WTC11 (cell line): ENCODE results near the gene TCF7L2. TPM values are rescaled to one million over a fixed set of nuclear protein-coding genes. Genes with fewer than 3 reads are reported as not detected.

Experiments used
- ATAC-seq: fragments of 200-7000 bp; cut with Tn5 transposase; 2 replicates; pipeline ENCODE4 v1.10.0; 2021; ENCODE audit warnings: mild to moderate bottlenecking, moderate library complexity
- CTCF ChIA-PET: fragments of 300-600 bp; sonication (Branson Sonifier 250); formaldehyde crosslinking; loops from one replicate; lab custom pipeline; 2021; ENCODE audit warnings: antibody characterized with exemption; lab: Charles Lee
- POLR2A ChIA-PET: fragments of 350-600 bp; sonication (Branson Sonifier 250); formaldehyde crosslinking; loops from one replicate; lab custom pipeline; 2021; ENCODE audit warnings: antibody characterized with exemption; lab: Charles Lee
- DNase-seq: peaks from one replicate; pipeline ENCODE4 v3.0.0; 2021; ENCODE audit warnings: low spot score
- H3K27ac Mint-ChIP-seq: 2 replicates; pipeline ENCODE4 v1.8.0; 2021; ENCODE audit warnings: mixed read lengths
- H3K27me3 Mint-ChIP-seq: 2 replicates; pipeline ENCODE4 v1.8.0; 2021; ENCODE audit warnings: low read depth, mild to moderate bottlenecking, moderate library complexity, mixed read lengths
- H3K36me3 Mint-ChIP-seq: 2 replicates; pipeline ENCODE4 v1.8.0; 2021; ENCODE audit warnings: mixed read lengths
- H3K4me1 Mint-ChIP-seq: 2 replicates; pipeline ENCODE4 v1.8.0; 2022; ENCODE audit warnings: mixed read lengths
- H3K4me3 Mint-ChIP-seq: 2 replicates; pipeline ENCODE4 v1.8.0; 2021; ENCODE audit warnings: mild to moderate bottlenecking, moderate library complexity, mixed read lengths
- H3K9me3 Mint-ChIP-seq: 2 replicates; pipeline ENCODE4 v1.8.0; 2021; ENCODE audit warnings: mixed read lengths
- EMX1 ChIP-seq: fragments of 250-450 bp; sonication (Bioruptor Pico); IDR thresholded peaks from 2 replicates; pipeline ENCODE4 v1.8.0; 2021; ENCODE audit warnings: mild to moderate bottlenecking
- ESRRA ChIP-seq: sonication (generic); formaldehyde crosslinking; IDR thresholded peaks from 2 replicates; pipeline ENCODE4 v1.8.1; 2022; ENCODE audit warnings: mild to moderate bottlenecking, missing genetic modification reagents, borderline replicate concordance
- MYBL2 ChIP-seq: sonication (generic); formaldehyde crosslinking; IDR thresholded peaks from 2 replicates; pipeline ENCODE4 v1.8.1; 2023; ENCODE audit warnings: mild to moderate bottlenecking, moderate library complexity, missing genetic modification reagents
- NFATC4 ChIP-seq: fragments of 250-450 bp; sonication (Bioruptor Pico); IDR thresholded peaks from 2 replicates; pipeline ENCODE4 v1.9.0; 2021; ENCODE audit warnings: mild to moderate bottlenecking
- NR3C1 ChIP-seq: sonication (generic); formaldehyde crosslinking; conservative IDR thresholded peaks from 2 replicates; pipeline ENCODE4 v1.8.1; 2023; ENCODE audit warnings: low read depth, mild to moderate bottlenecking, missing genetic modification reagents
- OVOL2 ChIP-seq: fragments of 250-450 bp; sonication (Bioruptor Pico); IDR thresholded peaks from 2 replicates; pipeline ENCODE4 v1.9.0; 2021; ENCODE audit warnings: mild to moderate bottlenecking, borderline replicate concordance
- SOX15 ChIP-seq: fragments of 250-450 bp; sonication (Bioruptor Pico); IDR thresholded peaks from 2 replicates; pipeline ENCODE4 v1.9.0; 2021; ENCODE audit warnings: mild to moderate bottlenecking
- ZNF232 ChIP-seq: sonication (generic); formaldehyde crosslinking; IDR thresholded peaks from 2 replicates; pipeline ENCODE4 v1.8.0; 2022; ENCODE audit warnings: mild to moderate bottlenecking, missing genetic modification reagents
- ZNF423 ChIP-seq: fragments of 250-450 bp; sonication (Bioruptor Pico); IDR thresholded peaks from 2 replicates; pipeline ENCODE4 v2.1.2; 2022; ENCODE audit warnings: mild to moderate bottlenecking, moderate library complexity
- ZNF671 ChIP-seq: fragments of 250-450 bp; sonication (Bioruptor Pico); IDR thresholded peaks from 2 replicates; pipeline ENCODE4 v1.8.0; 2021; ENCODE audit warnings: mild to moderate bottlenecking
- total RNA-seq: library from RNA; stranded (reverse); gene quantifications from 3 replicates; pipeline ENCODE4 v1.2.3, GENCODE V29; 2021
- TF ChIP-seq, protein P1 (sequence below): sonication (generic); formaldehyde crosslinking; IDR thresholded peaks from 2 replicates; pipeline ENCODE4 v1.8.0; 2023; ENCODE audit warnings: mild to moderate bottlenecking, missing genetic modification reagents
- TF ChIP-seq, protein P2 (sequence below): fragments of 250-450 bp; sonication (Bioruptor Pico); IDR thresholded peaks from 2 replicates; pipeline ENCODE4 v2.1.2; 2022; ENCODE audit warnings: mild to moderate bottlenecking, moderate library complexity
- TF ChIP-seq, protein P3 (sequence below): fragments of 250-450 bp; sonication (Bioruptor Pico); IDR thresholded peaks from 2 replicates; pipeline ENCODE4 v1.9.0; 2021; ENCODE audit warnings: mild to moderate bottlenecking
- TF ChIP-seq, protein P4 (sequence below): fragments of 250-450 bp; sonication (Bioruptor Pico); IDR thresholded peaks from 2 replicates; pipeline ENCODE4 v1.9.0; 2021; ENCODE audit warnings: mild to moderate bottlenecking, borderline replicate concordance
- TF ChIP-seq, protein P5 (sequence below): sonication (generic); formaldehyde crosslinking; IDR thresholded peaks from 2 replicates; pipeline ENCODE4 v1.8.0; 2022; ENCODE audit warnings: mild to moderate bottlenecking, missing genetic modification reagents
- TF ChIP-seq, protein P6 (sequence below): sonication (generic); formaldehyde crosslinking; IDR thresholded peaks from 2 replicates; pipeline ENCODE4 v1.8.1; 2023; ENCODE audit warnings: mild to moderate bottlenecking, moderate library complexity, missing genetic modification reagents
- TF ChIP-seq, protein P7 (sequence below): sonication (generic); formaldehyde crosslinking; IDR thresholded peaks from 2 replicates; pipeline ENCODE4 v1.8.1; 2022; ENCODE audit warnings: low read depth, mild to moderate bottlenecking, moderate library complexity, missing genetic modification reagents, borderline replicate concordance

TCF7L2 gene
- total RNA-seq, 1 experiment from 2014 or later, result 44.5 TPM

DNA sequence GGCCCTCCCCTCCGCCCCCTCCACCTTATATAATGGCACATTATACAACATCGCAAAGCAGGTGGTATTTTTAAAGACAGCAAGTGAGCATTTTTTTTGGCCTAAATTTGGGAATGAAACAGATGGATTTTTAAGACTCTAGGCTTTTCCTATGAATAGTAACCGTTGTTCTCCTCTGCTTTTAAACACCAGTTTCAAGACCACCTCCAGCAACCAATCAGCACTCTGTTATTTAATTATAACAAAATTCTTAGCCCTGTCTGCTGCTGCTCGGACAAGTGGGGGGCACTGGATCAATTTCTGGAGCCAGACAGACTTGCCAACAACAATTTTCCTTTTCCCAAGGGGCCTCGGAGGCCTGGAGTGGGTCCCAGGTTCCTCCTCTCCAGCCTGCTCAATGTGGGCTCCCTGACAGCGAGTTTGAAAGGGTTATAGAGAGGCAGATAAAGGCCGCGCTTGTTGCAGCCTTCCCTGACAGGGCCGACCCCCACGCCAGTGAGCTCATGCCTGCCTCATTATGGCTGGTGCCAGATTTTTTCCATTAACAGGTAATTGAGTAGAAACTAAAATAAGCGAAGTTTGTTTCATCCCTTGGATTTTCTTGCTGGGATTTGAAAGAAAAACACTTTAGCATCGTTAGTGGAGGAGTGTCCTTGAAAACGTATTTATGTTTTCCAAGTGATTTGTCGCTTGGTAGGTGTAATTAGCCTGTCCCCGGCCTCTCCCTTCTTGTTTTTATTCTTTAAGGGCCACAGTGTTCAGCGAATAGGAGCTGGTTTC, 227.3 kb downstream of the TCF7L2 start:
- CTCF ChIA-PET, result interaction anchor here (1.0 to 1.3 kb wide), 3 partner anchors 11 to 207 kb away, joined by 3 to 5 read pairs (median 3); no protein-coding TSS in a partner anchor
- POLR2A ChIA-PET, result no interaction called here
- ATAC-seq, result peak; percentile 27; the same call in 1 of the 2 replicates
- DNase-seq, result no peak
- H3K27me3 Mint-ChIP-seq, result no peaks in the 10 kb centered on the region
- no peaks in the 10 kb centered on the region for H3K36me3 Mint-ChIP-seq
- no peak overlapping the region for H3K27ac Mint-ChIP-seq
- TF ChIP-seq, protein P1, sequence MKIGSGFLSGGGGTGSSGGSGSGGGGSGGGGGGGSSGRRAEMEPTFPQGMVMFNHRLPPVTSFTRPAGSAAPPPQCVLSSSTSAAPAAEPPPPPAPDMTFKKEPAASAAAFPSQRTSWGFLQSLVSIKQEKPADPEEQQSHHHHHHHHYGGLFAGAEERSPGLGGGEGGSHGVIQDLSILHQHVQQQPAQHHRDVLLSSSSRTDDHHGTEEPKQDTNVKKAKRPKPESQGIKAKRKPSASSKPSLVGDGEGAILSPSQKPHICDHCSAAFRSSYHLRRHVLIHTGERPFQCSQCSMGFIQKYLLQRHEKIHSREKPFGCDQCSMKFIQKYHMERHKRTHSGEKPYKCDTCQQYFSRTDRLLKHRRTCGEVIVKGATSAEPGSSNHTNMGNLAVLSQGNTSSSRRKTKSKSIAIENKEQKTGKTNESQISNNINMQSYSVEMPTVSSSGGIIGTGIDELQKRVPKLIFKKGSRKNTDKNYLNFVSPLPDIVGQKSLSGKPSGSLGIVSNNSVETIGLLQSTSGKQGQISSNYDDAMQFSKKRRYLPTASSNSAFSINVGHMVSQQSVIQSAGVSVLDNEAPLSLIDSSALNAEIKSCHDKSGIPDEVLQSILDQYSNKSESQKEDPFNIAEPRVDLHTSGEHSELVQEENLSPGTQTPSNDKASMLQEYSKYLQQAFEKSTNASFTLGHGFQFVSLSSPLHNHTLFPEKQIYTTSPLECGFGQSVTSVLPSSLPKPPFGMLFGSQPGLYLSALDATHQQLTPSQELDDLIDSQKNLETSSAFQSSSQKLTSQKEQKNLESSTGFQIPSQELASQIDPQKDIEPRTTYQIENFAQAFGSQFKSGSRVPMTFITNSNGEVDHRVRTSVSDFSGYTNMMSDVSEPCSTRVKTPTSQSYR (CRISPR knock-in tag), result no peak
- TF ChIP-seq ZNF232 (CRISPR knock-in tag) (no peak), OVOL2 (CRISPR knock-in tag) (no peak), ZNF423 (CRISPR knock-in tag) (no peak), ZNF671 (CRISPR knock-in tag) (no peak), ESRRA (CRISPR knock-in tag) (no peak), SOX15 (no peak), EMX1 (no peak)
- TF ChIP-seq, protein P2, sequence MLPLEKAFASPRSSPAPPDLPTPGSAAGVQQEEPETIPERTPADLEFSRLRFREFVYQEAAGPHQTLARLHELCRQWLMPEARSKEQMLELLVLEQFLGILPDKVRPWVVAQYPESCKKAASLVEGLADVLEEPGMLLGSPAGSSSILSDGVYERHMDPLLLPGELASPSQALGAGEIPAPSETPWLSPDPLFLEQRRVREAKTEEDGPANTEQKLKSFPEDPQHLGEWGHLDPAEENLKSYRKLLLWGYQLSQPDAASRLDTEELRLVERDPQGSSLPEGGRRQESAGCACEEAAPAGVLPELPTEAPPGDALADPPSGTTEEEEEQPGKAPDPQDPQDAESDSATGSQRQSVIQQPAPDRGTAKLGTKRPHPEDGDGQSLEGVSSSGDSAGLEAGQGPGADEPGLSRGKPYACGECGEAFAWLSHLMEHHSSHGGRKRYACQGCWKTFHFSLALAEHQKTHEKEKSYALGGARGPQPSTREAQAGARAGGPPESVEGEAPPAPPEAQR (CRISPR knock-in tag), result no peak
- TF ChIP-seq, protein P3, sequence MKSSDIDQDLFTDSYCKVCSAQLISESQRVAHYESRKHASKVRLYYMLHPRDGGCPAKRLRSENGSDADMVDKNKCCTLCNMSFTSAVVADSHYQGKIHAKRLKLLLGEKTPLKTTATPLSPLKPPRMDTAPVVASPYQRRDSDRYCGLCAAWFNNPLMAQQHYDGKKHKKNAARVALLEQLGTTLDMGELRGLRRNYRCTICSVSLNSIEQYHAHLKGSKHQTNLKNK, result no peak
- TF ChIP-seq, protein P4, sequence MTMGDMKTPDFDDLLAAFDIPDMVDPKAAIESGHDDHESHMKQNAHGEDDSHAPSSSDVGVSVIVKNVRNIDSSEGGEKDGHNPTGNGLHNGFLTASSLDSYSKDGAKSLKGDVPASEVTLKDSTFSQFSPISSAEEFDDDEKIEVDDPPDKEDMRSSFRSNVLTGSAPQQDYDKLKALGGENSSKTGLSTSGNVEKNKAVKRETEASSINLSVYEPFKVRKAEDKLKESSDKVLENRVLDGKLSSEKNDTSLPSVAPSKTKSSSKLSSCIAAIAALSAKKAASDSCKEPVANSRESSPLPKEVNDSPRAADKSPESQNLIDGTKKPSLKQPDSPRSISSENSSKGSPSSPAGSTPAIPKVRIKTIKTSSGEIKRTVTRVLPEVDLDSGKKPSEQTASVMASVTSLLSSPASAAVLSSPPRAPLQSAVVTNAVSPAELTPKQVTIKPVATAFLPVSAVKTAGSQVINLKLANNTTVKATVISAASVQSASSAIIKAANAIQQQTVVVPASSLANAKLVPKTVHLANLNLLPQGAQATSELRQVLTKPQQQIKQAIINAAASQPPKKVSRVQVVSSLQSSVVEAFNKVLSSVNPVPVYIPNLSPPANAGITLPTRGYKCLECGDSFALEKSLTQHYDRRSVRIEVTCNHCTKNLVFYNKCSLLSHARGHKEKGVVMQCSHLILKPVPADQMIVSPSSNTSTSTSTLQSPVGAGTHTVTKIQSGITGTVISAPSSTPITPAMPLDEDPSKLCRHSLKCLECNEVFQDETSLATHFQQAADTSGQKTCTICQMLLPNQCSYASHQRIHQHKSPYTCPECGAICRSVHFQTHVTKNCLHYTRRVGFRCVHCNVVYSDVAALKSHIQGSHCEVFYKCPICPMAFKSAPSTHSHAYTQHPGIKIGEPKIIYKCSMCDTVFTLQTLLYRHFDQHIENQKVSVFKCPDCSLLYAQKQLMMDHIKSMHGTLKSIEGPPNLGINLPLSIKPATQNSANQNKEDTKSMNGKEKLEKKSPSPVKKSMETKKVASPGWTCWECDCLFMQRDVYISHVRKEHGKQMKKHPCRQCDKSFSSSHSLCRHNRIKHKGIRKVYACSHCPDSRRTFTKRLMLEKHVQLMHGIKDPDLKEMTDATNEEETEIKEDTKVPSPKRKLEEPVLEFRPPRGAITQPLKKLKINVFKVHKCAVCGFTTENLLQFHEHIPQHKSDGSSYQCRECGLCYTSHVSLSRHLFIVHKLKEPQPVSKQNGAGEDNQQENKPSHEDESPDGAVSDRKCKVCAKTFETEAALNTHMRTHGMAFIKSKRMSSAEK (CRISPR knock-in tag), result no peak
- TF ChIP-seq, protein P5, sequence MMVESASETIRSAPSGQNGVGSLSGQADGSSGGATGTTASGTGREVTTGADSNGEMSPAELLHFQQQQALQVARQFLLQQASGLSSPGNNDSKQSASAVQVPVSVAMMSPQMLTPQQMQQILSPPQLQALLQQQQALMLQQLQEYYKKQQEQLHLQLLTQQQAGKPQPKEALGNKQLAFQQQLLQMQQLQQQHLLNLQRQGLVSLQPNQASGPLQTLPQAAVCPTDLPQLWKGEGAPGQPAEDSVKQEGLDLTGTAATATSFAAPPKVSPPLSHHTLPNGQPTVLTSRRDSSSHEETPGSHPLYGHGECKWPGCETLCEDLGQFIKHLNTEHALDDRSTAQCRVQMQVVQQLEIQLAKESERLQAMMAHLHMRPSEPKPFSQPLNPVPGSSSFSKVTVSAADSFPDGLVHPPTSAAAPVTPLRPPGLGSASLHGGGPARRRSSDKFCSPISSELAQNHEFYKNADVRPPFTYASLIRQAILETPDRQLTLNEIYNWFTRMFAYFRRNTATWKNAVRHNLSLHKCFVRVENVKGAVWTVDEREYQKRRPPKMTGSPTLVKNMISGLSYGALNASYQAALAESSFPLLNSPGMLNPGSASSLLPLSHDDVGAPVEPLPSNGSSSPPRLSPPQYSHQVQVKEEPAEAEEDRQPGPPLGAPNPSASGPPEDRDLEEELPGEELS (CRISPR knock-in tag), result no peak
- no peaks in the 10 kb centered on the region for H3K9me3 Mint-ChIP-seq
- H3K4me3 Mint-ChIP-seq, result no peak overlapping the region
- H3K4me1 Mint-ChIP-seq, result peaks cover 33% of the 10 kb centered on the region

DNA sequence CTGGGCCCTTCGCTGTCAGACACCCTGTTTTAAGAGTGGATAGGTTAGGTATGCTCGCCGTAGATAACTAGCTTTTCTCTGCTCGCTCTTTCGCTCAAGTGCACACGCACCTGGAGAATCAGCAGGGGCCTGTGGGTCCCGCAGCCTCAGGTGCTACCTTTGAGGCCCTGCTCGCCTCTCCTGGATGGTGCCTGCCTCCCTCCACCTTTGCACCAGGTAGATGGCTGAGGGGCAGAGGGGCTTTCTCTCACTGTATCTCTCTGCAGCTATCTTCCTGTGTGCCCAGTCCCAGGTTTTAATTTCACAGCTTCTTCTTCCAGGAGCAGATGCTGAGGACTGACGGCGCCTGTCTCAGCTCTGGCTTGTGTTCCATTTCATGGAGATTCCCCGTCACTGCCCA, 227.9 kb downstream of the TCF7L2 start:
- DNase-seq, result no peak
- H3K36me3 Mint-ChIP-seq, result no peaks in the 10 kb centered on the region
- ChIA-PET CTCF (interaction anchor here (1.0 to 1.3 kb wide), 3 partner anchors 12 to 207 kb away, joined by 3 to 5 read pairs (median 3); no protein-coding TSS in a partner anchor), POLR2A (no interaction called here)
- no peak overlapping the region for H3K4me3 Mint-ChIP-seq
- H3K27me3 Mint-ChIP-seq, result no peaks in the 10 kb centered on the region
- peak; percentile 46 for ATAC-seq
- no peaks in the 10 kb centered on the region for H3K9me3 Mint-ChIP-seq
- peaks cover 33% of the 10 kb centered on the region for H3K4me1 Mint-ChIP-seq
- no peak overlapping the region; the same call in 1 of the 2 replicates for H3K27ac Mint-ChIP-seq
- TF ChIP-seq ZNF671 (CRISPR knock-in tag), result no peak
- TF ChIP-seq NR3C1 (CRISPR knock-in tag), result no peak
- TF ChIP-seq, protein P6, sequence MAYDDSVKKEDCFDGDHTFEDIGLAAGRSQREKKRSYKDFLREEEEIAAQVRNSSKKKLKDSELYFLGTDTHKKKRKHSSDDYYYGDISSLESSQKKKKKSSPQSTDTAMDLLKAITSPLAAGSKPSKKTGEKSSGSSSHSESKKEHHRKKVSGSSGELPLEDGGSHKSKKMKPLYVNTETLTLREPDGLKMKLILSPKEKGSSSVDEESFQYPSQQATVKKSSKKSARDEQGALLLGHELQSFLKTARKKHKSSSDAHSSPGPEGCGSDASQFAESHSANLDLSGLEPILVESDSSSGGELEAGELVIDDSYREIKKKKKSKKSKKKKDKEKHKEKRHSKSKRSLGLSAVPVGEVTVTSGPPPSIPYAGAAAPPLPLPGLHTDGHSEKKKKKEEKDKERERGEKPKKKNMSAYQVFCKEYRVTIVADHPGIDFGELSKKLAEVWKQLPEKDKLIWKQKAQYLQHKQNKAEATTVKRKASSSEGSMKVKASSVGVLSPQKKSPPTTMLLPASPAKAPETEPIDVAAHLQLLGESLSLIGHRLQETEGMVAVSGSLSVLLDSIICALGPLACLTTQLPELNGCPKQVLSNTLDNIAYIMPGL, result no peak
- TF ChIP-seq, protein P7, sequence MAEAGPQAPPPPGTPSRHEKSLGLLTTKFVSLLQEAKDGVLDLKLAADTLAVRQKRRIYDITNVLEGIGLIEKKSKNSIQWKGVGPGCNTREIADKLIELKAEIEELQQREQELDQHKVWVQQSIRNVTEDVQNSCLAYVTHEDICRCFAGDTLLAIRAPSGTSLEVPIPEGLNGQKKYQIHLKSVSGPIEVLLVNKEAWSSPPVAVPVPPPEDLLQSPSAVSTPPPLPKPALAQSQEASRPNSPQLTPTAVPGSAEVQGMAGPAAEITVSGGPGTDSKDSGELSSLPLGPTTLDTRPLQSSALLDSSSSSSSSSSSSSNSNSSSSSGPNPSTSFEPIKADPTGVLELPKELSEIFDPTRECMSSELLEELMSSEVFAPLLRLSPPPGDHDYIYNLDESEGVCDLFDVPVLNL (CRISPR knock-in tag), result no peak
- TF ChIP-seq MYBL2 (CRISPR knock-in tag), result no peak
- TF ChIP-seq NFATC4 (CRISPR knock-in tag), result no peak
